Activated naive CD8-positive, alpha-beta T cell treated with anti-CD3 and anti-CD28 coated beads, Interleukin-2, amount 50 U/mL, for 24 hours (primary cell): ENCODE data around the gene TAP1.
"Not testable (repeated sequence)": the region's sequence is repeated elsewhere in the genome, so short reads cannot be mapped to it uniquely, and the experiment has no call there.

Experiments used
- ATAC-seq: fragments of 150-1000 bp; cut with Tn5 transposase; one replicate; pipeline ENCODE4 v1.10.0; 2021
- DNase-seq: peaks from one replicate; pipeline ENCODE4 v3.0.0; 2021
- H3K27ac Mint-ChIP-seq: one replicate; pipeline ENCODE4 v1.8.0; 2021; ENCODE audit warnings: mild to moderate bottlenecking, mixed read lengths
- H3K27me3 Mint-ChIP-seq: one replicate; pipeline ENCODE4 v1.8.0; 2021; ENCODE audit warnings: mixed read lengths
- H3K36me3 Mint-ChIP-seq: one replicate; pipeline ENCODE4 v1.8.0; 2021; ENCODE audit warnings: low read depth, mixed read lengths
- H3K4me1 Mint-ChIP-seq: one replicate; pipeline ENCODE4 v1.8.0; 2021; ENCODE audit warnings: mixed read lengths
- H3K4me3 Mint-ChIP-seq: one replicate; pipeline ENCODE4 v1.8.0; 2021; ENCODE audit warnings: mild to moderate bottlenecking, moderate library complexity, mixed read lengths
- H3K9me3 Mint-ChIP-seq: one replicate; pipeline ENCODE4 v1.8.0; 2021; ENCODE audit warnings: mixed read lengths

TAP1 gene

GRCh38 chr6:32876603-32877002 lies 23.1 kb upstream of the TAP1 start:
- no peak for DNase-seq
- no peak for ATAC-seq
- no peak overlapping the region for H3K4me3 Mint-ChIP-seq
- H3K36me3 Mint-ChIP-seq: peaks cover 2% of the 10 kb centered on the region
- H3K27ac Mint-ChIP-seq: no peak overlapping the region
- peaks cover 2% of the 10 kb centered on the region for H3K4me1 Mint-ChIP-seq
- H3K9me3 Mint-ChIP-seq: no peaks in the 10 kb centered on the region
- peaks cover 1% of the 10 kb centered on the region for H3K27me3 Mint-ChIP-seq

- H3K4me1 Mint-ChIP-seq, H3K36me3 Mint-ChIP-seq, H3K27me3 Mint-ChIP-seq, DNase-seq, H3K27ac Mint-ChIP-seq, ATAC-seq, H3K4me3 Mint-ChIP-seq, H3K9me3 Mint-ChIP-seq: not testable (repeated sequence)
Observed at GRCh38 chr6:32873947-32874346, 20.4 kb upstream of the TAP1 start.

- no peaks in the 10 kb centered on the region for H3K27me3 Mint-ChIP-seq
- ATAC-seq (peak; percentile 72), DNase-seq (peak; percentile 88)
- no peak overlapping the region for H3K4me3 Mint-ChIP-seq
- H3K27ac Mint-ChIP-seq: peak overlapping the region; percentile 63
- H3K9me3 Mint-ChIP-seq: no peaks in the 10 kb centered on the region
- peaks cover 2% of the 10 kb centered on the region for H3K36me3 Mint-ChIP-seq
- peaks cover 39% of the 10 kb centered on the region for H3K4me1 Mint-ChIP-seq
Observed at GRCh38 chr6:32868257-32868788, 14.8 kb upstream of the TAP1 start.

GRCh38 chr6:32867554-32868256 lies 14.2 kb upstream of the TAP1 start:
- peak overlapping the region; percentile 63 for H3K27ac Mint-ChIP-seq
- peaks cover 2% of the 10 kb centered on the region for H3K36me3 Mint-ChIP-seq
- no peaks in the 10 kb centered on the region for H3K9me3 Mint-ChIP-seq
- peak; percentile 31 for ATAC-seq
- peaks cover 39% of the 10 kb centered on the region for H3K4me1 Mint-ChIP-seq
- DNase-seq: no peak
- no peaks in the 10 kb centered on the region for H3K27me3 Mint-ChIP-seq
- H3K4me3 Mint-ChIP-seq: peak overlapping the region; percentile 15

GRCh38 chr6:32867022-32867477 lies 13.5 kb upstream of the TAP1 start:
- ATAC-seq: peak; percentile 45
- Mint-ChIP-seq H3K27me3 (no peaks in the 10 kb centered on the region), H3K9me3 (no peaks in the 10 kb centered on the region), H3K4me3 (peak overlapping the region; percentile 15), H3K4me1 (peaks cover 39% of the 10 kb centered on the region), H3K27ac (peak overlapping the region; percentile 63), H3K36me3 (peaks cover 4% of the 10 kb centered on the region)
- DNase-seq: no peak

GRCh38 chr6:32865724-32866443 lies 12.4 kb upstream of the TAP1 start:
- peaks cover 42% of the 10 kb centered on the region for H3K4me1 Mint-ChIP-seq
- DNase-seq: no peak
- peak overlapping the region; percentile 6 for H3K27ac Mint-ChIP-seq
- no peak overlapping the region for H3K4me3 Mint-ChIP-seq
- H3K36me3 Mint-ChIP-seq: peaks cover 12% of the 10 kb centered on the region
- no peak for ATAC-seq
- H3K9me3 Mint-ChIP-seq: no peaks in the 10 kb centered on the region
- H3K27me3 Mint-ChIP-seq: no peaks in the 10 kb centered on the region

GRCh38 chr6:32862725-32863124 lies 9.2 kb upstream of the TAP1 start:
- H3K27me3 Mint-ChIP-seq: no peaks in the 10 kb centered on the region
- DNase-seq (no peak), ATAC-seq (no peak)
- no peak overlapping the region for H3K4me3 Mint-ChIP-seq
- H3K9me3 Mint-ChIP-seq: no peaks in the 10 kb centered on the region
- H3K4me1 Mint-ChIP-seq: peaks cover 62% of the 10 kb centered on the region
- H3K36me3 Mint-ChIP-seq: peaks cover 38% of the 10 kb centered on the region
- no peak overlapping the region for H3K27ac Mint-ChIP-seq

- ATAC-seq: no peak
- H3K27ac Mint-ChIP-seq: peak overlapping the region; percentile 67
- no peak overlapping the region for H3K4me3 Mint-ChIP-seq
- H3K36me3 Mint-ChIP-seq: peaks cover 52% of the 10 kb centered on the region
- no peaks in the 10 kb centered on the region for H3K27me3 Mint-ChIP-seq
- no peaks in the 10 kb centered on the region for H3K9me3 Mint-ChIP-seq
- no peak for DNase-seq
- H3K4me1 Mint-ChIP-seq: peaks cover 59% of the 10 kb centered on the region
Observed at GRCh38 chr6:32860674-32861073, 7.2 kb upstream of the TAP1 start.

- peaks cover 56% of the 10 kb centered on the region for H3K36me3 Mint-ChIP-seq
- DNase-seq (no peak), ATAC-seq (no peak)
- H3K4me1 Mint-ChIP-seq: peaks cover 57% of the 10 kb centered on the region
- no peaks in the 10 kb centered on the region for H3K9me3 Mint-ChIP-seq
- H3K27ac Mint-ChIP-seq: peak overlapping the region; percentile 82
- no peaks in the 10 kb centered on the region for H3K27me3 Mint-ChIP-seq
- H3K4me3 Mint-ChIP-seq: peak overlapping the region; percentile 32
Observed at GRCh38 chr6:32858194-32858593, 4.7 kb upstream of the TAP1 start.

- ATAC-seq: no peak
- peaks cover 57% of the 10 kb centered on the region for H3K4me1 Mint-ChIP-seq
Observed at GRCh38 chr6:32857156-32857891, 3.8 kb upstream of the TAP1 start.

GRCh38 chr6:32855467-32856174 lies 2.1 kb upstream of the TAP1 start:
- Mint-ChIP-seq H3K4me3 (peak overlapping the region; percentile 94), H3K27ac (peak overlapping the region; percentile 99), H3K4me1 (peaks cover 62% of the 10 kb centered on the region), H3K36me3 (peaks cover 64% of the 10 kb centered on the region), H3K9me3 (no peaks in the 10 kb centered on the region), H3K27me3 (no peaks in the 10 kb centered on the region)
- no peak for ATAC-seq
- DNase-seq: no peak

More at GRCh38 chr6:32857156-32857891, 3.8 kb upstream of the TAP1 start:
- Mint-ChIP-seq H3K9me3 (no peaks in the 10 kb centered on the region), H3K4me3 (peak overlapping the region; percentile 32), H3K27me3 (no peaks in the 10 kb centered on the region), H3K36me3 (peaks cover 59% of the 10 kb centered on the region), H3K27ac (peak overlapping the region; percentile 47)
- DNase-seq: no peak

- Mint-ChIP-seq H3K9me3 (no peaks in the 10 kb centered on the region), H3K4me1 (peaks cover 65% of the 10 kb centered on the region), H3K4me3 (peak overlapping the region; percentile 94), H3K27ac (peak overlapping the region; percentile 99), H3K27me3 (no peaks in the 10 kb centered on the region), H3K36me3 (peaks cover 69% of the 10 kb centered on the region)
- ATAC-seq (peak; percentile 31), DNase-seq (peak; percentile 59)
Observed at GRCh38 chr6:32854376-32855178, 1.1 kb upstream of the TAP1 start.

- DNase-seq (peak; percentile 66), ATAC-seq (peak; percentile 42)
- Mint-ChIP-seq H3K4me1 (peaks cover 64% of the 10 kb centered on the region), H3K9me3 (no peaks in the 10 kb centered on the region), H3K4me3 (peak overlapping the region; percentile 94), H3K27me3 (no peaks in the 10 kb centered on the region), H3K36me3 (peaks cover 67% of the 10 kb centered on the region), H3K27ac (peak overlapping the region; percentile 98)
Observed at GRCh38 chr6:32852844-32853540, 512 bp downstream of the TAP1 start.
